Ovary (tissue), 9 donors: Measurements from ENCODE around the gene CXorf58. TPM values are rescaled to one million over a fixed set of nuclear protein-coding genes. Genes with fewer than 3 reads are reported as not detected.

Experiments
- DNase-seq, 5 donors: peaks; one replicate each; pipeline ENCODE4 v3.0.0-alpha.2; 2019 to 2020
- H3K27ac ChIP-seq, 2 donors: fragments of 200-600 bp; one replicate each; pipeline versions ENCODE4 v1.5.1 to v1.8.0; 2019 to 2022
- H3K27me3 ChIP-seq: fragments of 200-600 bp; one replicate; pipeline ENCODE4 v1.8.0; 2022
- H3K36me3 ChIP-seq: fragments of 200-600 bp; sonication (generic); one replicate; pipeline ENCODE4 v1.5.1; 2019
- H3K4me1 ChIP-seq: one replicate; pipeline ENCODE4 v1.8.1; 2013; ENCODE audit warnings: mild to moderate bottlenecking, moderate library complexity; ENCODE audit not compliant: insufficient read depth
- H3K4me3 ChIP-seq: fragments of 200-600 bp; sonication (generic); one replicate; pipeline ENCODE4 v1.5.1; 2017
- H3K9me3 ChIP-seq, 2 donors: fragments of 200-600 bp in 1 of 2; sonication (generic) in 1 of 2; one replicate each; pipeline versions ENCODE4 v1.5.1 to v1.8.1; 2013 to 2019; ENCODE audit warnings: mild to moderate bottlenecking in 1 of 2, moderate library complexity in 1 of 2
- EP300 ChIP-seq: sonication (generic); formaldehyde crosslinking; IDR thresholded peaks from one replicate; pipeline ENCODE4 v1.6.1; 2017; ENCODE audit warnings: antibody characterized with exemption
- POLR2A ChIP-seq: fragments of 450-650 bp; IDR thresholded peaks from one replicate; pipeline ENCODE4 v1.6.1; 2017; ENCODE audit warnings: antibody characterized with exemption, mild to moderate bottlenecking, moderate library complexity
- WGBS, 3 donors: extraction: QIAGEN DNeasy Blood & Tissue Kit in 1 of 3; methylation state at CpG; one replicate each; pipeline versions ENCODE4 v1.1.5 to v1.1.7; 2013 to 2017; 5-methylcytosine and 5-hydroxymethylcytosine counted together
- intact Hi-C, 4 donors: fragments of 100-400 bp; cut with DNase I; formaldehyde crosslinking; loops; one replicate each; pipeline versions ENCODE4 v1.11.0 to v1.15.1; 2022 to 2023
- polyA plus RNA-seq, 2 donors: library from polyadenylated mRNA; stranded (reverse); fragments of 200-250 nt in 1 of 2; fragments of 350-450 nt in 1 of 2; fragmentation: Illumina TruSeq in 1 of 2; extraction: RNeasy Lipid Tissue Mini Kit (QIAGEN cat#74804) in 1 of 2; gene quantifications; one replicate each; pipeline ENCODE4 v1.2.3, GENCODE V29; 2013 to 2014
- total RNA-seq, 7 donors: library from RNA; depleted of rRNA in 2 of 7; stranded (reverse); fragments of >200 nt in 2 of 7; fragmentation: NEBNext Ultra II Directional in 3 of 7; extraction: Animal tissue kit (Norgen Biotek cat#: 25700) in 3 of 7; gene quantifications; one replicate each; pipeline versions ENCODE4 v1.1.0 to v1.2.4, GENCODE V29; 2016 to 2023
- TF ChIP-seq, protein P1 (sequence below), 3 donors: fragments of 450-650 bp in 2 of 3; fragments of 200-600 bp in 1 of 3; IDR thresholded peaks; one replicate each; pipeline versions ENCODE4 v1.5.1 to v1.8.0; 2016 to 2022; ENCODE audit warnings: antibody characterized with exemption in 3 of 3, mild to moderate bottlenecking in 1 of 3
- donor health status: DM: no; HTN: no; CAD: no; lungs with moderate emphysema.
- donor health status: DM: no; HTN: no; CAD: no.
- donor health status: Bipolar disorder and iron deficiency.
- donor health status: DM: yes; HTN: yes; CAD: no.
- donor health status: DM: no; HTN: no; CAD: no.
- donor health status: DM: yes; HTN: yes; CAD: no.

Gene CXorf58
- total and polyA plus RNA-seq, 9 donors: 0.04 to 0.72 (median 0.22) TPM; not detected in 5

DNA sequence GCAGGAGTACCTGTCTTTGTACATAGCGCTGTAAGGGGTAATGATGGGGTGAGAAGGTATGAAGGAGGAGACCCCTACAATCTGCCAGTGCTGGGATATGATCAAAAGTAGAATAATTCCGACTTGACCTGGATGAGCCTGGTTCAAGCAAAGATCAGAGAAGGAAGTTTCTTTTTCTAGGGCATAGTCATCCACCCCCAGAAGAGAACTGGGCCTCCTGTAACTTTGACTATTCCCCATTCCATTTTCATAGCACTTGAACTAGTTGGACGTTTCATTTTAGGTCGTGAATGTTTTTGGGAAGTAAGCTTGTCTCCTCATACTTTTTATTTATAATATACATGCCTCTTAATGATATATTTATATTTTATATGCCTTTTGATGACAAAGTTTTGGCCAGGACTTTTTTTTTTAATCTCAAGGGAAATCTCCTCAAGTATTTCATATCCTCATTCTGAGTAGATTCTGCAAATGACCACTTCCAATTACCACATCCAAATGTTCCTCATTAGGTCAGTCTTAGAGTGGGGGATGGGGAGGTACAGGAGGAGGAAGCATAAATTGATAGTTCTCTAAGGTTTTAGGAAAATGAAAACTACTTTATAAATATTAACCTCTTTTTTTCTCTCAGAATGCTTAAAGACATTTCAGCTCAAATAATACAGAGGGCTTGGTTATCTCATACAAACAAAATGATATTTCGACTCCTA, 3.5 kb downstream of the CXorf58 start:
- Histone ChIP-seq H3K36me3 (no peaks in the 10 kb centered on the region), H3K4me1 (no peaks in the 10 kb centered on the region), H3K27me3 (no peaks in the 10 kb centered on the region), H3K9me3 (no peaks in the 10 kb centered on the region), H3K27ac (no peak overlapping the region), H3K4me3 (no peak overlapping the region)
- no peak for TF ChIP-seq EP300
- TF ChIP-seq POLR2A: no peak
- TF ChIP-seq, protein P1, sequence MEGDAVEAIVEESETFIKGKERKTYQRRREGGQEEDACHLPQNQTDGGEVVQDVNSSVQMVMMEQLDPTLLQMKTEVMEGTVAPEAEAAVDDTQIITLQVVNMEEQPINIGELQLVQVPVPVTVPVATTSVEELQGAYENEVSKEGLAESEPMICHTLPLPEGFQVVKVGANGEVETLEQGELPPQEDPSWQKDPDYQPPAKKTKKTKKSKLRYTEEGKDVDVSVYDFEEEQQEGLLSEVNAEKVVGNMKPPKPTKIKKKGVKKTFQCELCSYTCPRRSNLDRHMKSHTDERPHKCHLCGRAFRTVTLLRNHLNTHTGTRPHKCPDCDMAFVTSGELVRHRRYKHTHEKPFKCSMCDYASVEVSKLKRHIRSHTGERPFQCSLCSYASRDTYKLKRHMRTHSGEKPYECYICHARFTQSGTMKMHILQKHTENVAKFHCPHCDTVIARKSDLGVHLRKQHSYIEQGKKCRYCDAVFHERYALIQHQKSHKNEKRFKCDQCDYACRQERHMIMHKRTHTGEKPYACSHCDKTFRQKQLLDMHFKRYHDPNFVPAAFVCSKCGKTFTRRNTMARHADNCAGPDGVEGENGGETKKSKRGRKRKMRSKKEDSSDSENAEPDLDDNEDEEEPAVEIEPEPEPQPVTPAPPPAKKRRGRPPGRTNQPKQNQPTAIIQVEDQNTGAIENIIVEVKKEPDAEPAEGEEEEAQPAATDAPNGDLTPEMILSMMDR (IDR thresholded peaks at IDR 0.05): no peak
- 65 to 73% (median 72%) methylated on average over 5 of the region's 5 CpGs for WGBS, 3 donors
- DNase-seq: no peak
- intact Hi-C loops: no loop called here

DNA sequence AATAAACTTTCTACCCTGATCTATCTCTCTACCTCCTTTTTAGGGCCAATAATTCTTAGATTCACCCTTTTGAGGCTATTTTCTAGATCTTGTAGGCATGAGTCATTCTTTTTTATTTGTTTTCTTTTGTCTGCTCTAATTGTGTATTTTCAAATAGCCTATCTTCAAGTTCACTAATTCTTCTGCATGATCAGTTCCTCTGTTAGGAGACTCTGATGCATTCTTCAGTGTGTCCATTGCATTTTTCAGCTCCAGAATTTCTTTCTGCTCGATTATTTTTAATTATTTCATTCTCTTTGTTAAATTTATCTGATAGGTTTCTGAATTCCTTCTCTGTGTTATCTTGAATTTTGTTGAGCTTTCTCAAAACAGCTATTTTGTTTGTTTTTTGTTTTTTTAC, 11.3 kb downstream of the CXorf58 start:
- DNase-seq: no peak
- Histone ChIP-seq H3K9me3 (no peaks in the 10 kb centered on the region), H3K27me3 (no peaks in the 10 kb centered on the region), H3K36me3 (no peaks in the 10 kb centered on the region), H3K4me3 (no peak overlapping the region), H3K27ac (no peak overlapping the region), H3K4me1 (no peaks in the 10 kb centered on the region)
- no peak for TF ChIP-seq EP300
- TF ChIP-seq POLR2A: no peak
- TF ChIP-seq, protein P1 (IDR thresholded peaks at IDR 0.05): no peak
- intact Hi-C loops: no loop called here
- 43 to 61% (median 61%) methylated on average over 1 of the region's 1 CpG for WGBS, 3 donors

GRCh38 chrX:23919706-23920320, 12.0 kb downstream of the CXorf58 start:
- no peaks in the 10 kb centered on the region for H3K4me1 ChIP-seq
- no peaks in the 10 kb centered on the region for H3K27me3 ChIP-seq
- 72 to 75% (median 74%) methylated on average over 9 of the region's 9 CpGs for WGBS, 3 donors
- intact Hi-C loops: no loop called here
- no peak overlapping the region for H3K4me3 ChIP-seq
- no peaks in the 10 kb centered on the region for H3K9me3 ChIP-seq
- no peaks in the 10 kb centered on the region for H3K36me3 ChIP-seq
- DNase-seq: no peak
- no peak overlapping the region for H3K27ac ChIP-seq
- no peak for TF ChIP-seq EP300
- TF ChIP-seq POLR2A: no peak
- TF ChIP-seq, protein P1 (IDR thresholded peaks at IDR 0.05): no peak

DNA sequence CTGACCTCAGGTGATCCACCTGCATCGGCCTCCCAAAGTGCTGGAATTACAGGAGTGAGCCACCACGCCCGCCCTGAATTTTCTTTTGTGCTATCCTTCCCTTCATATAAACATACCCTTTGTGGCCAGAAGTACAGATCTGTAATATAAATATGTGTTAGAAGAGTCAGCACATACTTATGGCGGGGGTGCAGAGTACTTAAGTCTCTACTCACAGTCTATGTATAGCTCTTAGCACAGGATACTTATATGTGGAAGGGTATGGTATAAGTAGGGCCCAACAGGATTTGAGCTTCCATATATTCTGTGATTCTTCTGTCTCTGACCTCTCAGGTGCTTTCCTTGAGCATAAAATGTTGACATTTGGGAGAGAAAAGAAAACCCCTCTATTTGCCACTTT, 18.2 kb downstream of the CXorf58 start:
- H3K27me3 ChIP-seq: no peaks in the 10 kb centered on the region
- H3K4me3 ChIP-seq: no peak overlapping the region
- H3K27ac ChIP-seq: no peak overlapping the region
- TF ChIP-seq POLR2A (no peak), EP300 (no peak)
- TF ChIP-seq, protein P1 (IDR thresholded peaks at IDR 0.05): no peak
- 83 to 91% (median 83%) methylated on average over 4 of the region's 4 CpGs for WGBS, 3 donors
- DNase-seq: no peak
- H3K9me3 ChIP-seq: no peaks in the 10 kb centered on the region
- no peaks in the 10 kb centered on the region for H3K36me3 ChIP-seq
- intact Hi-C loops: no loop called here
- H3K4me1 ChIP-seq: no peaks in the 10 kb centered on the region
